ENCODE results near the gene PDSS2.

- TF ChIP-seq CTCF (IDR thresholded peaks at IDR 0.05; ENCODE audit: control extremely low read depth in 1 of 3, insufficient read depth in 1 of 3, low read depth in 1 of 3, low read length in 3 of 3): no peak
- no peak for TF ChIP-seq TAF7 (optimal IDR thresholded peaks at IDR 0.05; ENCODE audit: borderline replicate concordance, low read depth, low read length)
- TF ChIP-seq BRCA1 (IDR thresholded peaks at IDR 0.05; ENCODE audit: low read depth, low read length): no peak
Measured at GRCh38 chr6:107490566-107491137, 31.3 kb upstream of the PDSS2 start.
